Chondrocyte (in vitro differentiated cells): Measurements from ENCODE around the gene SPOCK2. TPM values are rescaled to one million over a fixed set of nuclear protein-coding genes. Genes with fewer than 3 reads are reported as not detected.

ENCODE experiments used
- DNase-seq: peaks from one replicate; pipeline ENCODE4 v3.0.0; 2021; ENCODE audit warnings: mixed read lengths, low spot score
- H3K27ac Mint-ChIP-seq: one replicate; pipeline ENCODE4 v1.8.0; 2021; ENCODE audit warnings: mild to moderate bottlenecking, moderate library complexity, mixed read lengths; ENCODE audit not compliant: unreplicated experiment
- H3K27me3 Mint-ChIP-seq: 2 replicates; pipeline ENCODE4 v1.8.0; 2021; ENCODE audit warnings: low read depth, mixed read lengths
- H3K36me3 Mint-ChIP-seq: 2 replicates; pipeline ENCODE4 v1.8.0; 2021; ENCODE audit warnings: low read depth, mixed read lengths
- H3K4me1 Mint-ChIP-seq: 2 replicates; pipeline ENCODE4 v1.8.0; 2021; ENCODE audit warnings: low read depth, mild to moderate bottlenecking, mixed read lengths
- H3K4me3 Mint-ChIP-seq: one replicate; pipeline ENCODE4 v1.8.0; 2021; ENCODE audit warnings: mild to moderate bottlenecking, moderate library complexity, mixed read lengths; ENCODE audit not compliant: unreplicated experiment
- H3K9me3 Mint-ChIP-seq: 2 replicates; pipeline ENCODE4 v1.8.0; 2021; ENCODE audit warnings: low read depth, mixed read lengths
- total RNA-seq: library from RNA; stranded (reverse); gene quantifications from 3 replicates; pipeline ENCODE4 v1.2.1, GENCODE V29; 2021
- TF ChIP-seq, protein P1 (sequence below): fragments of 200-600 bp; sonication (generic); IDR thresholded peaks from 2 replicates; pipeline ENCODE4 v1.5.0; 2021; ENCODE audit warnings: antibody characterized with exemption, mild to moderate bottlenecking, moderate library complexity

The SPOCK2 gene
- total RNA-seq, 1 donor from 2014 or later, result 0.32 TPM

GRCh38 chr10:72068126-72068765 lies 20.1 kb downstream of the SPOCK2 start:
- no peak overlapping the region for H3K27ac Mint-ChIP-seq
- DNase-seq, result no peak

GRCh38 chr10:72067463-72068125 lies 20.8 kb downstream of the SPOCK2 start:
- Mint-ChIP-seq H3K9me3 (peaks cover 4% of the 10 kb centered on the region), H3K4me3 (no peak overlapping the region), H3K36me3 (peaks cover 2% of the 10 kb centered on the region), H3K4me1 (peaks cover 18% of the 10 kb centered on the region), H3K27me3 (no peaks in the 10 kb centered on the region), H3K27ac (no peak overlapping the region)
- DNase-seq, result no peak
- TF ChIP-seq, protein P1, sequence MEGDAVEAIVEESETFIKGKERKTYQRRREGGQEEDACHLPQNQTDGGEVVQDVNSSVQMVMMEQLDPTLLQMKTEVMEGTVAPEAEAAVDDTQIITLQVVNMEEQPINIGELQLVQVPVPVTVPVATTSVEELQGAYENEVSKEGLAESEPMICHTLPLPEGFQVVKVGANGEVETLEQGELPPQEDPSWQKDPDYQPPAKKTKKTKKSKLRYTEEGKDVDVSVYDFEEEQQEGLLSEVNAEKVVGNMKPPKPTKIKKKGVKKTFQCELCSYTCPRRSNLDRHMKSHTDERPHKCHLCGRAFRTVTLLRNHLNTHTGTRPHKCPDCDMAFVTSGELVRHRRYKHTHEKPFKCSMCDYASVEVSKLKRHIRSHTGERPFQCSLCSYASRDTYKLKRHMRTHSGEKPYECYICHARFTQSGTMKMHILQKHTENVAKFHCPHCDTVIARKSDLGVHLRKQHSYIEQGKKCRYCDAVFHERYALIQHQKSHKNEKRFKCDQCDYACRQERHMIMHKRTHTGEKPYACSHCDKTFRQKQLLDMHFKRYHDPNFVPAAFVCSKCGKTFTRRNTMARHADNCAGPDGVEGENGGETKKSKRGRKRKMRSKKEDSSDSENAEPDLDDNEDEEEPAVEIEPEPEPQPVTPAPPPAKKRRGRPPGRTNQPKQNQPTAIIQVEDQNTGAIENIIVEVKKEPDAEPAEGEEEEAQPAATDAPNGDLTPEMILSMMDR, result no peak

More at GRCh38 chr10:72068126-72068765, 20.1 kb downstream of the SPOCK2 start:
- Mint-ChIP-seq H3K4me3 (no peak overlapping the region), H3K9me3 (peaks cover 4% of the 10 kb centered on the region), H3K27me3 (no peaks in the 10 kb centered on the region), H3K4me1 (peaks cover 18% of the 10 kb centered on the region), H3K36me3 (peaks cover 2% of the 10 kb centered on the region)
- TF ChIP-seq, protein P1, result no peak

DNA sequence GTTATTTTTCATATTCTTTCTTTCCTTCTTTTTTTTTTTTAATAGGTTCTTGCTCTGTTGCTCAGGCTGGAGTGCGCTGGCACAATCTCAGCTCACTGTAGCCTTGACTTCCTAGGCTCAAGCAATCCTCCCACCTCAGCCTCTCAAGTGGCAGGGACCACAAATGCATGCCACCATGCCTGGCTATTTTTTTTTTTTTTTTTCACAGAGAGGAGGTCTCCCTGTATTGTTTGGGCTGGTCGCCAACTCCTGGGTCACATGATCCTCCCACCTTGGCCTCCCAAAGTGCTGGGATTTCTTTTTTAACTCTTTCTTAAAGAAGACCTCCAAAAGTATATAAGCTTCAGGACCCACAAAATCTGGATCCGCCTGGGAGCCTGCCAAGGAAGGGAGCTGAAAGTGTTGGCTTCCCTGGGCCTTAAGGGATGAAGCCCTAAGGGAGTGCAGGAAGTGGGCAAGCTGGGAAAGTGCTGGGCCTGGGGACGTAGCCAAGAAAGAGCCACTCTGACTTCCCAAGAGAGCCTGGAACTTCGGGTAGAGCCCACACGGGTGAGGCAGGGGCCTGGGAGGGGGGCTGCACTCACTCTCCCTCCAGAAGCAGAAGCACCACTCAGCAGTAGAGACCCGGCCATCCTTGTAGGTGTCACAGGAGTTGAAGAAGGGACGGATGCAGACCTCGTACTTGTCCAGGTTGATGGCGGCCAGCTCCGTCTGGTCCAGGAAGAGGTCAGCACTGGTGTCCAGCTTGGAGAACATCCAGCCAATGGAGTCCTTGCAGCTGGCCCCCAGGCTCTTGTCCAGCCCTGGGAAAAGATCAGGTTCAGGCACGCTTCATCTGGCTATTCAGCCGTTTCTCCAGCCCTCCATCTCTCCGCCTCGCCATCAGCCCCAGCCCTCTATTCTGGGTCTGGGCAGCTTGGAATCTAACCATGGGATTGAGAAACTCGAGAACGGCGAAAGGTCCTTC lies 21.8 kb downstream of the SPOCK2 start:
- no peak for DNase-seq
- Mint-ChIP-seq H3K27ac (no peak overlapping the region), H3K36me3 (peaks cover under 1% of the 10 kb centered on the region), H3K4me3 (no peak overlapping the region), H3K9me3 (peaks cover 3% of the 10 kb centered on the region), H3K4me1 (peaks cover 18% of the 10 kb centered on the region), H3K27me3 (no peaks in the 10 kb centered on the region)
- TF ChIP-seq, protein P1, result no peak

GRCh38 chr10:72065439-72066025 lies 22.8 kb downstream of the SPOCK2 start:
- Mint-ChIP-seq H3K4me1 (peaks cover 18% of the 10 kb centered on the region), H3K36me3 (no peaks in the 10 kb centered on the region), H3K27me3 (peaks cover under 1% of the 10 kb centered on the region), H3K9me3 (no peaks in the 10 kb centered on the region), H3K4me3 (no peak overlapping the region), H3K27ac (no peak overlapping the region)
- DNase-seq, result no peak
- TF ChIP-seq, protein P1, result no peak
